Measurements from ENCODE around the gene DMPK.
A peak's percentile ranks its signal among the peaks of the same experiment; 100 is the strongest.

The DMPK gene

GRCh38 chr19:45782162-45782691 lies at the start of gene DMPK:
Gene DMPK, minus strand, starts transcription at chr19:45782490. Its CDS starts 138 bp downstream, at chr19:45782352.
- no peak for DNase-seq (ENCODE audit: low spot score)

GRCh38 chr19:45828945-45829344 lies 46.7 kb upstream of the DMPK start:
- DNase-seq (ENCODE audit: low spot score), result no peak

DNA sequence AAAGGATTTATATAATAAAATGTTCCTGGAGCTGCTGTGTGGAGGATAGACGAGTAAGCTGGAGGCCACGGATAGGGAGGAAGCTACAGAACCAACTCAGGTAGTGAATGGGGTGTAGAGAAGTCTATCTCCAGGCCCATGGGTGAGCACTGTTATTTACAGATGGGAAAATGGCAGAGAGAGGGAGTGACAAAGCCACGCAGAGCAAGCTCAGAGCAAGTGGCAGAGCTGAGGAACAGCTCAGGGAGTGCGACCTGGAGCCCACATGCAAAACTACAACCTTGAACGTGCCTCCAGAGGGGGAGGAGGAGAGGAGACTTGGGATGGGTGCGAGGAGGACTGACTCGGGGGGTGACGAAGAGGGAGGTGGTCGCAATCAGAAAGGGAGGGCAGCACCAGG lies 46.2 kb upstream of the DMPK start:
- no peak for DNase-seq (ENCODE audit: low spot score)

- no peak for DNase-seq (ENCODE audit: low spot score)
Observed at GRCh38 chr19:45827459-45828093, 45.3 kb upstream of the DMPK start.

DNA sequence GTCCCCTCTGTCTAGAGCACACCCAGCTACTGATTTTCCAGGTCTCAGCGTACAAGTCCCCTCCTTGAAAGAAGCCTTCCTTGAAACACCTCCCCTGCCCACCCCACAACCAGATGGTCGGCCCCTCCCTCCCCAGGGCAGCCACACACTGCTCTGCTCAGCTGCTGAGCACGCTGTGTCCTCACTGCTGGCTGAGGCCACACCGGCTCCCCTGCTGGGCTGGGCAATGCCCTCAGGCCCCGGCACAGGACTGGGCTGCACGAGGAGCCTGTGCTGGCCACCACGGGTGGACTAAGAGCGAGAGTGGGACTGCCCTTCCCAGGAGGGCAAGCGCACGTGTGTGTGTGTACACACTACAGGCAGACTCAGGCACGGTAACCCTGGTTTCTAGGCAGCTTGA lies 44.6 kb upstream of the DMPK start:
- no peak for DNase-seq (ENCODE audit: low spot score)

- DNase-seq (ENCODE audit: low spot score), result no peak
Observed at GRCh38 chr19:45825917-45826893, 43.9 kb upstream of the DMPK start.

- DNase-seq (ENCODE audit: low spot score), result no peak
Observed at GRCh38 chr19:45825263-45825605, 42.9 kb upstream of the DMPK start.

DNA sequence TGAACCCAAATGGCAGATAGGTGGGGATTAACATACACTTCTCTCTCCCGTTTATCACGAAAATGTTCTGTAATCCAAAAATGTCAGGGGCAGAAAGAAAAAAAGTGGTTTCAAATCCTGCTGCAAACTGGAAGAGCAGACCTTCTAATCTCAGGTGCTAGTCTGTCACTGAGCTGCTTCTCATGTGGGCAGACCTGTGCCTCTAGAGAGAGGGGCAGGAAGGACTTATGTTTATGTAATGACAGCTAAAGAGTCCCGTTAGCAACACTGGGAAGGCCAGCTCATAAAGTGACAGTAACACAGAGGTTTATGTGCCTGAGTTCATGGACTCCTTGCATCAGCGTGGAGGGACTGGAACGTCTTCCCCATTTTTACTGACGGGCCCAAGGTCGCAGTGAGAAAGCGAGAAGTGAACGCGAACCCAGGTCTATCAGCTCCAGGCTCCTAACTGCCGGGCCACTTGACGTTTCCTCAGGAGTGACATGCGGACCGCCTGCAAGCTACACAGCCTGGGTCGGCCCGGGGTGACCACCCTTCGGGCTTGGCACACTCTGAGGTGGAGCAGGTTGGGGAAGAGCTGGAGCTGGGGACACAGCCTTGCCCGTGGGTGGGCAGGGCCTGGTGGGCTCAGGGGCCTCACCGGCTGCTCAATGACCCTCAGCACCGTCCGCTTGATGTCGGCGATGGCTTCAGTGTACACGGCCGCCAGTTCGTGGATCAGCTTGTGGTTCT lies 42.4 kb upstream of the DMPK start:
- no peak for DNase-seq (ENCODE audit: low spot score)

DNA sequence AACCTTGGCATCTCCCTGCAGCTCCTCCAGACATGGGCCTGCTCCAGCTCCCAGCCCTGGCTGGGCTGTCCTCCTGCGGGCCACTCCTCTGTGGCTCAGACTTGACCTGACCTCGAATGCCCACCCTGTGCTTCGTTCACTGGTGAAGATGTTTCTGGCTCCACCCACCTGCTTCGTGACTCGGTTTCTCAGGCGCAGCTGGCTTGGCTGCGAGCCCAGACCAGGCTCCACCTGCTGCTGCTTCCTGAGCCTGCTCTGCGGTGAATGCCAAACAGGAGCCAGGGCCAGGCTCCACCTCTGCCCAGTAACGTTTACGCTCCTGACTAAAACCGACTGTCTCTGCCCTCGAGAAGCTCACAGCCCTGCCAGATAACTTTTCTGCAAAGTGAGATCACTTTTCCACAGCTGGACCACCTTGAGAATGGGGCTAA lies 41.8 kb upstream of the DMPK start:
- no peak for DNase-seq (ENCODE audit: low spot score)

DNA sequence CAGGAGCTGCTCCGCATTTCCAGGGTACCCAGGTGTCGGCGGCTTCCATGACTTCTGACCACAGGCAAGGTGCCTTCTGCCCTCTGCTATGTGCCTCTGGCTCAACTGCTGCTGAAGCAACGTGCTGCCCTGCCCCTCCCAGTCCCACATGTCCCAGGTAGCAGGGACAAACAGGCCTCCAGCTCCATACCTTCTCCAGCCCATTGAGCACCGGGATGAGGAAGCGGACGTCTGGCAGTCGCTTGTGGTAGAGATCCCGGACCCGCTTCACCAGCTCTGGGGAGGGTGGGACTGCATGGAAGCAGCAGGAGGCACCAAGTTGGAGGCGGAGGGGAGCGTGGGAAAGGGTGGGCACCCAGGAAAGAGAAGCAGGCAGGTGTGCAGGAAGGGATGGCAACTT lies 40.9 kb upstream of the DMPK start:
- DNase-seq (ENCODE audit: low spot score), result no peak

DNA sequence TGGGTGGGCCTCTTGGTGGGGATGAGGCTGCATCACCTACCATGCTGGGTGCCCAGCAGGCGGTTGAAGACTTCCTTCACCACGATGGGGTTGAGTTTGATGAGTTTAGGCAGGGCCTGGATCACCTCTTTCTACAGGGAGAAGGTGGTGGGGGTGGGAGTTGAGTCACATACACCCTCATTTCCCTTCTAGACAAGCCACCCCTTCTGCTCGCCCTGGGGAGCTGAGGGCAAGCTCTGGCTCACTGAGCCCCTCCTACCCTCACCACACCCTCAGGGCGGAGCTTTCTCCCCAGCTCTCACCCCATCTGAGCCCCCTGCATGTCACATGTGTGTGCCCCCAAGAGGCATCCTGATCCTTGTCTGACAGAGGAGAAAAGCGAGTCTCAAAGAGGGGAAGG lies 40.4 kb upstream of the DMPK start:
- DNase-seq (ENCODE audit: low spot score), result no peak

DNA sequence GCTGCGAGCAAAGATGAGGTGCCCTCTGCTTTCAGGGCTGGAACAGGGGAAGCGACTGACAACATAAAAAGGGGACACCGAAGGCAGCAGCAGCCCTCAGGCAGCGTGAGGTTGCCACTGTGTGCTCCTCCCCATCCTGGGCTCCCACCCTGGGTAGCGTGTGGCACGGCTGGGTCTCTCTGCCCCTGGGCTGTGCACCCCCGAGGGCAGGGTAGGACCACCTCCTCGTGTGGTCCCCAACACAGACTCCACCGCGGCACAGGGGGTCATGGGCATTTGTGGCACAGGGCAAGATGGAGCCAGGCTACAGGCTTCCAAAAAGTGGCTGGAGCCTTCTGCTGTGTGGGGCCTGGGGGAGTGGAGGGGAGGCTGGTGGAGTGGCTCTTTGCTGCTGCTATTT lies 39.3 kb upstream of the DMPK start:
- DNase-seq (ENCODE audit: low spot score), result no peak

DNA sequence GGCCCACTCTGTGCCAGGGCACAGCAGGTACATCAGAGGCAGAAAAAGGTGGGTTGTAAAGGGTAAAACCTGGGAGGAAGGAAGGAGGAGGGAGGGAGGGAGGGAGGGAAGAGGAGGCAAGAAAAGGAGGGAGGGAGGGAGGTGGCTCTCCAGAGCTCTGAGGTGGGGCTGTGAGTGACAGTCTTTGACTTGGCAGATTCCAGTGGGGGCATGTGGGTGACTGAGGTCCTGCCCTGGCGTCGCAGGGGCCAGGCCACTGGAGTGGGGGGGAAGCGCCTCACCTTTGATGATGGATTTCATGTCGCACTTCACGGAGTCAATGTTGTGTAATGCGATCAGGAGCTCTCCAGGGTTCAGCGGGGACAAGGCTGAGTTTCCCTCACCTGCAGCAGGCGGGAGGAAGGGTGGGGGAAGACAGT lies 38.8 kb upstream of the DMPK start:
- DNase-seq (ENCODE audit: low spot score), result no peak

GRCh38 chr19:45820413-45821102 lies 38.3 kb upstream of the DMPK start:
- DNase-seq (ENCODE audit: low spot score), result no peak

- DNase-seq (ENCODE audit: low spot score), result no peak
Observed at GRCh38 chr19:45819769-45820168, 37.5 kb upstream of the DMPK start.

- no peak for DNase-seq (ENCODE audit: low spot score)
Observed at GRCh38 chr19:45817725-45818301, 35.5 kb upstream of the DMPK start.

- peak; percentile 93 for DNase-seq (ENCODE audit: low spot score)
Observed at GRCh38 chr19:45817010-45817724, 34.9 kb upstream of the DMPK start.

DNA sequence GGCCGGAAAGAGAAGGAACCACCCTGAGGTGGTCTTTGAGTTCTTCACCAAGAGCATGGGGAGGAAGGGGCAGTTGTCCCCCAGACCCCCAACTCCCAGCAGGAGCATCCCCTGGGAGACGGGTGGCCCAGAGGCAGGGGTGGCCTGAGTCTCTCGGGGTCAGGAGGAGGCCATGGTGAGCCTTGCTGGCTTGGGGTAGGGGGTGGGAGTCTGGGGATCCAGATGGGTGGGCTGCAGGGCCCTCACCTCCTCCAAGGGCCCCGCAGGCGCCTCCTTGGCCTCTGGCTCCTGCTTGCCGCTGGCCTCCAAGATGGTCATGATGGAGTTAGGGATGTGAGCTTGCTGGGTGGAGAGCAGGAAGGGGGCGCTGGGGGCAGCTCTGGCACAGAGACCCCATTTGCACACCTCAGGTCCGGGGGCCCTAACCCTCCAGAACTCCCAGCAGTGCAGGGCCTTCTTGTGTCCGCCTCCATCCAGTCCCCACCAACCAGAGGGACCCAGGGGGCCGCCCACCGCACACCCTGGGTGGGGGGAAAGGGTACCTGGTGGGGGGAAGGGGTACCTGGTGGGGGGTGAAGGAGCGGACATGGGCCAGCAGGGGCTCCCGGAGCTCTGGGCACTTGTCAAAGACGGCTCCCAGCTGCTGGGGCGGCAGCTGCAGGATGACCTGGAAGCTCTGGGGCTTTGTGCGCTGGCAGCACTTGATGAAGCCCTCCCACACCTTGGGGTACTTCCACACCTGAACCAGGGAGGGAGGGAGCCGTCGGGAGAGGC lies 34.1 kb upstream of the DMPK start:
- DNase-seq (ENCODE audit: low spot score), result no peak

GRCh38 chr19:45815481-45816216 lies 33.4 kb upstream of the DMPK start:
- no peak for DNase-seq (ENCODE audit: low spot score)

Data from CD4-positive, alpha-beta T cell treated with Interleukin-6 at 100 ng/mL for 8 hours (primary cell).